ENCODE results near the gene PIANP.
A peak's percentile ranks its signal among the peaks of the same experiment; 100 is the strongest.

DNA sequence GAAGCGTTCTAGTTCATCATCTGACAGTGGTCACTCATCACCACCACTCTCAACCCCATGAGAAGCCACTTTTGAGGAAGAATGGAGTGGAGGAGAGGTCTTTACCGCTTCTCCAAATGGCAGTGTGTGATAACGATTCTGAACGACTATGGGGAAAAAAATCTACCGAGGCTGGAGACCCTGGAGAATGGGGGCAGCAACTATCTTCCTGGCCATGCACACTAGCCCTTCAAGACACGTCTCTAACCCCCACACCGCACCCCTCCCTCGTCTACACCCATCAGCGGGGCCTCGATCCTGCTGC lies 38.1 kb downstream of the PIANP start:
- 0 out of 2 replicates have a peak, but pooled peaks have one; percentile 18 for TF ChIP-seq SIN3A (IDR thresholded peaks at IDR 0.05; ENCODE audit: low read depth)
- TF ChIP-seq SP1 (IDR thresholded peaks at IDR 0.05; ENCODE audit: low read depth): no peak
- TF ChIP-seq, protein P1, sequence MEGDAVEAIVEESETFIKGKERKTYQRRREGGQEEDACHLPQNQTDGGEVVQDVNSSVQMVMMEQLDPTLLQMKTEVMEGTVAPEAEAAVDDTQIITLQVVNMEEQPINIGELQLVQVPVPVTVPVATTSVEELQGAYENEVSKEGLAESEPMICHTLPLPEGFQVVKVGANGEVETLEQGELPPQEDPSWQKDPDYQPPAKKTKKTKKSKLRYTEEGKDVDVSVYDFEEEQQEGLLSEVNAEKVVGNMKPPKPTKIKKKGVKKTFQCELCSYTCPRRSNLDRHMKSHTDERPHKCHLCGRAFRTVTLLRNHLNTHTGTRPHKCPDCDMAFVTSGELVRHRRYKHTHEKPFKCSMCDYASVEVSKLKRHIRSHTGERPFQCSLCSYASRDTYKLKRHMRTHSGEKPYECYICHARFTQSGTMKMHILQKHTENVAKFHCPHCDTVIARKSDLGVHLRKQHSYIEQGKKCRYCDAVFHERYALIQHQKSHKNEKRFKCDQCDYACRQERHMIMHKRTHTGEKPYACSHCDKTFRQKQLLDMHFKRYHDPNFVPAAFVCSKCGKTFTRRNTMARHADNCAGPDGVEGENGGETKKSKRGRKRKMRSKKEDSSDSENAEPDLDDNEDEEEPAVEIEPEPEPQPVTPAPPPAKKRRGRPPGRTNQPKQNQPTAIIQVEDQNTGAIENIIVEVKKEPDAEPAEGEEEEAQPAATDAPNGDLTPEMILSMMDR (IDR thresholded peaks at IDR 0.05 in 2 of 3, conservative IDR thresholded peaks at IDR 0.05 in 1 of 3; ENCODE audit: borderline replicate concordance in 1 of 3, insufficient read depth in 1 of 3, low read depth in 2 of 3, low read length in 2 of 3): no peak
- no peak for TF ChIP-seq ZNF274 (IDR thresholded peaks at IDR 0.05; ENCODE audit: low read depth, low read length)
- no peak for TF ChIP-seq POLR2A (IDR thresholded peaks at IDR 0.05; ENCODE audit: borderline replicate concordance, extremely low read depth, insufficient read depth, insufficient read length)
- TF ChIP-seq EZH2 (IDR thresholded peaks at IDR 0.05): no peak
- TF ChIP-seq CEBPB (IDR thresholded peaks at IDR 0.05; ENCODE audit: low read depth): no peak
- TF ChIP-seq, protein P2, sequence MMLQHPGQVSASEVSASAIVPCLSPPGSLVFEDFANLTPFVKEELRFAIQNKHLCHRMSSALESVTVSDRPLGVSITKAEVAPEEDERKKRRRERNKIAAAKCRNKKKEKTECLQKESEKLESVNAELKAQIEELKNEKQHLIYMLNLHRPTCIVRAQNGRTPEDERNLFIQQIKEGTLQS (IDR thresholded peaks at IDR 0.05): no peak
